Mesendoderm (in vitro differentiated cells): ENCODE measurements around the gene SLC45A1.

Source experiments
- DNase-seq: peaks from one replicate; pipeline ENCODE4 v3.0.0; 2013
- H2AK5ac ChIP-seq: 2 replicates; pipeline ENCODE4 v1.6.1; 2013; ENCODE audit warnings: low read length, inconsistent platforms
- H2BK120ac ChIP-seq: 2 replicates; pipeline ENCODE4 v1.6.1; 2013; ENCODE audit warnings: low read depth, mild to moderate bottlenecking, low read length, moderate library complexity, mixed read lengths
- H2BK15ac ChIP-seq: replicated peaks from 2 replicates; pipeline ENCODE4 v1.6.1; 2013; ENCODE audit warnings: low read depth, mild to moderate bottlenecking, moderate library complexity
- H2BK5ac ChIP-seq: 2 replicates; pipeline ENCODE4 v1.6.1; 2013; ENCODE audit warnings: low read length, inconsistent platforms
- H3K18ac ChIP-seq: 2 replicates; pipeline ENCODE4 v1.6.1; 2013; ENCODE audit warnings: mild to moderate bottlenecking, low read length, mixed read lengths
- H3K23ac ChIP-seq: one replicate; pipeline ENCODE4 v1.6.1; 2013; ENCODE audit warnings: low read length
- H3K27ac ChIP-seq: 2 replicates; pipeline ENCODE4 v1.5.1; 2013; ENCODE audit warnings: low read depth, mild to moderate bottlenecking, inconsistent platforms, low read length, moderate library complexity
- H3K27me3 ChIP-seq: 2 replicates; pipeline ENCODE4 v1.6.1; 2013; ENCODE audit warnings: low read length, control low read depth, mild to moderate bottlenecking, inconsistent platforms; ENCODE audit not compliant: insufficient read depth, poor library complexity
- H3K36me3 ChIP-seq: 2 replicates; pipeline ENCODE4 v1.6.1; 2013; ENCODE audit warnings: low read length, inconsistent platforms; ENCODE audit not compliant: control insufficient read depth, insufficient read depth
- H3K4ac ChIP-seq: one replicate; pipeline ENCODE4 v1.6.1; 2013; ENCODE audit warnings: low read depth, mild to moderate bottlenecking, low read length, moderate library complexity
- H3K4me1 ChIP-seq: 2 replicates; pipeline ENCODE4 v1.6.1; 2013; ENCODE audit warnings: low read depth, low read length, inconsistent platforms; ENCODE audit not compliant: control insufficient read depth
- H3K4me2 ChIP-seq: 2 replicates; pipeline ENCODE4 v1.6.1; 2013; ENCODE audit warnings: low read length
- H3K4me3 ChIP-seq: 2 replicates; pipeline ENCODE4 v1.5.1; 2013; ENCODE audit warnings: mild to moderate bottlenecking, low read length
- H3K56ac ChIP-seq: one replicate; pipeline ENCODE4 v1.6.1; 2013; ENCODE audit warnings: low read length
- H3K79me1 ChIP-seq: 2 replicates; pipeline ENCODE4 v1.6.1; 2013; ENCODE audit warnings: low read length, inconsistent platforms
- H3K79me2 ChIP-seq: 2 replicates; pipeline ENCODE4 v1.6.1; 2013; ENCODE audit warnings: mild to moderate bottlenecking, low read length; ENCODE audit not compliant: control insufficient read depth, insufficient read depth
- H3K9ac ChIP-seq: 2 replicates; pipeline ENCODE4 v1.6.1; 2013; ENCODE audit warnings: low read length, inconsistent platforms
- H4K5ac ChIP-seq: one replicate; pipeline ENCODE4 v1.6.1; 2013; ENCODE audit warnings: low read length
- H4K8ac ChIP-seq: one replicate; pipeline ENCODE4 v1.6.1; 2013; ENCODE audit warnings: low read depth, mild to moderate bottlenecking, control low read depth, low read length, moderate library complexity
- WGBS: extraction: QIAGEN DNeasy Blood & Tissue Kit; methylation state at CpG from one replicate; pipeline ENCODE4 v1.1.7; 2013; ENCODE audit warnings: low lambda C conversion rate, missing lambda C conversion rate; ENCODE audit not compliant: insufficient coverage; ENCODE audit errors: extremely low coverage; 5-methylcytosine and 5-hydroxymethylcytosine counted together

SLC45A1 gene

DNA sequence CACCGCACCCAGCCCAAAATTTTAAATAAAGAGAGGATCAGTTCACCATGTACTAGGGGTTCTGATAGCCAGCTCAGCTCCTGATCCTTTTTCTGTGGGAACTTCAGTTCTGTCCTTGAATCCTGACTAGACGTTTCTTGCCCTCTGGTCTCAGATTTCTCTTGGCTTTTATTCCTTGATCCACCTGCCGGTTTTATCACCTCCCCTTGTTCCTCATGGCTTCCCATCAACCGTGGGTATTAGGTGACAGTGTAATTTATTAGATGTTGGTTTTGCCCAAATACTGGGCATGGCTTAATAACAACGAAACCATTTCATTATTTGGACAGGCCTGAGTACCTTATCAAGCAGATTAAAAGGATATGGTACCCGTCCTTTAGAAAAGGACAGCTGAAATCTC lies 22.5 kb downstream of the SLC45A1 start:
- no peaks in the 10 kb centered on the region for H3K4me1 ChIP-seq
- H3K36me3 ChIP-seq, result no peaks in the 10 kb centered on the region
- H3K56ac ChIP-seq, result no peak overlapping the region
- no peaks in the 10 kb centered on the region for H3K79me1 ChIP-seq
- no peak overlapping the region for H3K18ac ChIP-seq
- no CpG with 5 or more reads among the region's 6 CpGs for WGBS
- no peaks in the 10 kb centered on the region for H3K27me3 ChIP-seq
- H3K4me3 ChIP-seq, result no peak overlapping the region
- no peak overlapping the region for H2BK5ac ChIP-seq
- H4K8ac ChIP-seq, result no peak overlapping the region
- no peak overlapping the region for H4K5ac ChIP-seq
- no peak overlapping the region for H2BK15ac ChIP-seq
- H2AK5ac ChIP-seq, result no peak overlapping the region
- no peak overlapping the region for H3K4ac ChIP-seq
- H3K27ac ChIP-seq, result no peak overlapping the region
- no peak overlapping the region for H2BK120ac ChIP-seq
- H3K23ac ChIP-seq, result no peak overlapping the region
- no peak overlapping the region for H3K4me2 ChIP-seq
- H3K9ac ChIP-seq, result no peak overlapping the region
- H3K79me2 ChIP-seq, result no peaks in the 10 kb centered on the region
- no peak for DNase-seq

DNA sequence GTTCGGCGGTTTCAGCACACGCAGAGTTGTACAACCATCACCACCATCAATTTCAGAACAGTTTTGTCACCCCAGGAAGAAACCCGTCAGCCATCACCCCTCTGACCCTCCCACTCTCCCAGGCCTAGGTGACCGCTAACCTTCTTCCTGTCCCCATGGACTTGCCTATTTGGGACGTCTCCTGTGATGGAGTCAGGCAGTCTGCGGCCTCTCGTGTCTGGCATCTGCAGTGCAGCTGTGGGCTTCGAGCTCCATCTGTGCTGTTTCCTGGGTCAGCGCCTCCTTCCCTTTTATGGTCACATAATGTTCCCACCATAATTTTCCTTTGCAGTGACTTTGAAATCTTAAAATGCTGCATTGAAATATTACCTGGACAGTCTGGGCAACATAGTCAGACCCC lies 24.4 kb downstream of the SLC45A1 start:
- Histone ChIP-seq H3K36me3 (no peaks in the 10 kb centered on the region), H3K4ac (no peak overlapping the region), H3K9ac (no peak overlapping the region), H3K79me2 (no peaks in the 10 kb centered on the region), H3K79me1 (no peaks in the 10 kb centered on the region), H4K5ac (no peak overlapping the region), H3K27ac (no peak overlapping the region), H4K8ac (no peak overlapping the region), H2BK5ac (no peak overlapping the region), H2BK15ac (no peak overlapping the region), H3K23ac (no peak overlapping the region), H3K56ac (no peak overlapping the region), H3K4me1 (no peaks in the 10 kb centered on the region), H2AK5ac (no peak overlapping the region), H3K4me3 (no peak overlapping the region), H3K18ac (no peak overlapping the region), H3K27me3 (no peaks in the 10 kb centered on the region), H3K4me2 (no peak overlapping the region), H2BK120ac (no peak overlapping the region)
- WGBS, result no CpG with 5 or more reads among the region's 10 CpGs
- DNase-seq, result no peak

DNA sequence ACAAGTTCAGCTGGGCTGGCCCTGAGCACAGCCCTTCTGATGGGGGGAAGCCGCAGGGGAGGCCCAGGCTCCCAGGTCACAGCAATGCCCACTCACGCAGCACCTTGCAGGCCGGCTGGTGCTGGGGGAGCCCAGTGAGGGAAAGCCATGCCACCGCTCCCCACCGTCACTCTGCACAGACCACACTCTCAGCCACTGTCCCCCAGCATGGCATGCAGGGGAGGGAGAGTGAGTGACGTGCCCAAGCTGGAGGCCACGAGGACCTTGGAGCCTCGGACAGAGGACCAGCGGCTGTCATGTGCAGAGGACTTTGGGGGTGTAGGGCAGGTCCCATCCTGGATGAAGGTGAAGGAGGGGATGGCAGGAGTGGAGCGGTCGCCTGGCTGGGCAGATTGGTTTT lies 25.1 kb downstream of the SLC45A1 start:
- Histone ChIP-seq H2BK120ac (no peak overlapping the region), H3K4me3 (no peak overlapping the region), H3K56ac (no peak overlapping the region), H2AK5ac (no peak overlapping the region), H3K9ac (no peak overlapping the region), H3K27ac (no peak overlapping the region), H3K79me2 (no peaks in the 10 kb centered on the region), H4K8ac (no peak overlapping the region), H3K4ac (no peak overlapping the region), H2BK5ac (no peak overlapping the region), H3K27me3 (no peaks in the 10 kb centered on the region), H3K79me1 (no peaks in the 10 kb centered on the region), H3K4me1 (no peaks in the 10 kb centered on the region), H3K4me2 (no peak overlapping the region), H3K18ac (no peak overlapping the region), H3K36me3 (no peaks in the 10 kb centered on the region), H4K5ac (no peak overlapping the region), H3K23ac (no peak overlapping the region), H2BK15ac (no peak overlapping the region)
- no CpG with 5 or more reads among the region's 11 CpGs for WGBS
- DNase-seq, result no peak

DNA sequence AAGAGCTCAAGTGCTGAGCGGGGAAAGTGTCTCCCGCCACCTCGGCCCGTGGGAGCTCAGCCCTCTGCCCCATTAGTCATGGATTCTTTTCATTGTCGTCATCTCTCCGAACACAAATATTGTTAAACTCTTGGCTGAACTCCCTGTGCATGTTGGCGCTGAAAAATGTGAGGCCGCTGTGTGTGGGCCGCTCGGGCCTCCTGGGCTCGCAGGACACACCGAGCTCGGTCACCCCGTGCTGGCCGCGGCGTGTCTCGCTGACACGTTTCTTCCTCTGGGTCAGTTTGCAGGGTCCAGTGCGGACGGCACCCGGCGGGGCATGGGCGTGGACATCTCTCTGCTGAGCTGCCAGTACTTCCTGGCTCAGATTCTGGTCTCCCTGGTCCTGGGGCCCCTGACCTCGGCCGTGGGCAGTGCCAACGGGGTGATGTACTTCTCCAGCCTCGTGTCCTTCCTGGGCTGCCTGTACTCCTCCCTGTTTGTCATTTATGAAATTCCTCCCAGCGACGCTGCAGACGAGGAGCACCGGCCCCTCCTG lies 25.6 kb downstream of the SLC45A1 start:
- H3K27ac ChIP-seq, result no peak overlapping the region
- H3K79me2 ChIP-seq, result no peaks in the 10 kb centered on the region
- no peak overlapping the region for H2BK15ac ChIP-seq
- no peaks in the 10 kb centered on the region for H3K4me1 ChIP-seq
- no peak overlapping the region for H2AK5ac ChIP-seq
- H3K9ac ChIP-seq, result no peak overlapping the region
- no peak overlapping the region for H3K23ac ChIP-seq
- no peaks in the 10 kb centered on the region for H3K36me3 ChIP-seq
- no peak overlapping the region for H2BK120ac ChIP-seq
- H2BK5ac ChIP-seq, result no peak overlapping the region
- H3K4me2 ChIP-seq, result no peak overlapping the region
- H3K56ac ChIP-seq, result no peak overlapping the region
- H3K79me1 ChIP-seq, result no peaks in the 10 kb centered on the region
- no peak for DNase-seq
- H3K4ac ChIP-seq, result no peak overlapping the region
- H4K5ac ChIP-seq, result no peak overlapping the region
- H4K8ac ChIP-seq, result no peak overlapping the region
- no CpG with 5 or more reads among the region's 32 CpGs for WGBS
- no peaks in the 10 kb centered on the region for H3K27me3 ChIP-seq
- H3K4me3 ChIP-seq, result no peak overlapping the region
- H3K18ac ChIP-seq, result no peak overlapping the region

DNA sequence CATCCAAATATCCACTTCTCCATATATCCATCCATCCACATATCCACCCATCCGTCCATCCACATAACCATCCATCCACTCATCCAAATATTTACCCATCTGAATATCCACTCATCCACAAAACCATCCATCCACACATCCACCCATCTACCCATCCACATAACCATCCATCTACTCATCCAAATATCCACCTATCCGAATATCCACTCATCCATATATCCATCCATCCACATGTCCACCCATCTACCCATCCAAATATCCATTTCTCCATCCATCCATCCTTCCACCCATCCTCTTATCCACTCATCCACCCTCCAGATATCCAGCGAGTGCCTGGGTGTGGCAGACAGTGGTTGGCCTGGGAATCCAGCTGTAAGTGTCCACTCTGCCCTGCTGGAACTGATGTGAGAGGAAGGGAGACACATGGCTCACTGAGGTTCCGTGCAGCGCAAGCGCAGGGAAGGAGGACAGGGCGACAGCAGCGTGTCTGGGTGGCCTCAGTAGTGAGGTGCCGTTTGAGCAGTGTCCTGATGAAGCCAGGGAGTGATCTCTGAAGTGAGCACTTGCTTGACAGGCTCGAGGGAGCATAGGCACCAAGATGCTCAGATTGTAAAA lies 27.1 kb downstream of the SLC45A1 start:
- H2BK15ac ChIP-seq, result no peak overlapping the region
- no peaks in the 10 kb centered on the region for H3K36me3 ChIP-seq
- H3K4me2 ChIP-seq, result no peak overlapping the region
- no peak overlapping the region for H3K27ac ChIP-seq
- H3K79me1 ChIP-seq, result no peaks in the 10 kb centered on the region
- H2AK5ac ChIP-seq, result no peak overlapping the region
- no peak overlapping the region for H2BK5ac ChIP-seq
- no peak overlapping the region for H3K18ac ChIP-seq
- no peak overlapping the region for H3K56ac ChIP-seq
- H2BK120ac ChIP-seq, result no peak overlapping the region
- no peak overlapping the region for H3K4ac ChIP-seq
- H3K4me3 ChIP-seq, result no peak overlapping the region
- H4K5ac ChIP-seq, result no peak overlapping the region
- DNase-seq, result no peak
- no peaks in the 10 kb centered on the region for H3K27me3 ChIP-seq
- no peak overlapping the region for H3K23ac ChIP-seq
- H3K79me2 ChIP-seq, result no peaks in the 10 kb centered on the region
- H4K8ac ChIP-seq, result no peak overlapping the region
- no peak overlapping the region for H3K9ac ChIP-seq
- no peaks in the 10 kb centered on the region for H3K4me1 ChIP-seq
- WGBS, result 100% methylated on average over 2 of the region's 10 CpGs
